Natural killer cell (primary cell): Measurements from ENCODE around the gene TLCD1. TPM values are rescaled to one million over a fixed set of nuclear protein-coding genes. Genes with fewer than 3 reads are reported as not detected.
A peak's percentile ranks its signal among the peaks of the same experiment; 100 is the strongest.
"Not testable (repeated sequence)": the region's sequence is repeated elsewhere in the genome, so short reads cannot be mapped to it uniquely, and the experiment has no call there.

Source experiments
- ATAC-seq, 3 donors: fragments of 150-1000 bp in 2 of 3; fragments of 200-7000 bp in 1 of 3; cut with Tn5 transposase; 1 replicate in 1 of 3; 2 replicates in 2 of 3; pipeline ENCODE4 v1.10.0; 2021; ENCODE audit warnings: mild to moderate bottlenecking in 2 of 3, moderate library complexity in 2 of 3
- DNase-seq, 2 donors: peaks; one replicate each; pipeline versions ENCODE4 v3.0.0 to v3.0.0-alpha.2; 2013 to 2021; ENCODE audit warnings: mixed read lengths in 1 of 2
- H3K27ac ChIP-seq: one replicate; pipeline ENCODE4 v1.5.1; 2013; ENCODE audit warnings: mild to moderate bottlenecking, low read length
- H3K27me3 ChIP-seq: one replicate; pipeline ENCODE4 v1.6.1; 2013; ENCODE audit warnings: low read length; ENCODE audit not compliant: control insufficient read depth, insufficient read depth
- H3K36me3 ChIP-seq: one replicate; pipeline ENCODE4 v1.6.1; 2013; ENCODE audit warnings: low read length; ENCODE audit not compliant: control insufficient read depth, insufficient read depth
- H3K4me1 ChIP-seq: one replicate; pipeline ENCODE4 v1.6.1; 2013; ENCODE audit warnings: low read length; ENCODE audit not compliant: control insufficient read depth, insufficient read depth
- H3K4me3 ChIP-seq: one replicate; pipeline ENCODE4 v1.5.1; 2013; ENCODE audit warnings: low read length
- H3K9me3 ChIP-seq: one replicate; pipeline ENCODE4 v1.6.1; 2013; ENCODE audit warnings: low read length; ENCODE audit not compliant: control insufficient read depth, insufficient read depth
- H3K27ac Mint-ChIP-seq, 2 donors: one replicate each; pipeline ENCODE4 v1.8.0; 2022; ENCODE audit warnings: mild to moderate bottlenecking in 2 of 2, mixed read lengths in 2 of 2, moderate library complexity in 1 of 2
- H3K27me3 Mint-ChIP-seq, 2 donors: one replicate each; pipeline ENCODE4 v1.8.0; 2022; ENCODE audit warnings: low read depth in 2 of 2, mixed read lengths in 2 of 2
- H3K36me3 Mint-ChIP-seq: one replicate; pipeline ENCODE4 v1.8.0; 2022; ENCODE audit warnings: mixed read lengths
- H3K4me1 Mint-ChIP-seq, 2 donors: one replicate each; pipeline ENCODE4 v1.8.0; 2022; ENCODE audit warnings: mixed read lengths in 2 of 2
- H3K4me3 Mint-ChIP-seq: one replicate; pipeline ENCODE4 v1.8.0; 2022; ENCODE audit warnings: mild to moderate bottlenecking, moderate library complexity, mixed read lengths
- H3K9me3 Mint-ChIP-seq, 2 donors: one replicate each; pipeline ENCODE4 v1.8.0; 2022; ENCODE audit warnings: mixed read lengths in 2 of 2
- WGBS: methylation state at CpG from one replicate; pipeline ENCODE4 v1.1.7; 2013; ENCODE audit warnings: missing lambda C conversion rate; ENCODE audit not compliant: insufficient coverage; 5-methylcytosine and 5-hydroxymethylcytosine counted together
- intact Hi-C: fragments of 100-400 bp; cut with micrococcal nuclease; formaldehyde crosslinking; loops from one replicate; pipeline ENCODE4 v1.14.2; 2022
- total RNA-seq, 4 donors: library from RNA; stranded (reverse); fragments of 120-200 nt in 1 of 4; gene quantifications; one replicate each; pipeline versions ENCODE4 v1.2.3 to v1.2.4, GENCODE V29; 2013 to 2022
- TF ChIP-seq, protein P1 (sequence below): fragments of 200-600 bp; IDR thresholded peaks from one replicate; pipeline ENCODE4 v1.8.0; 2022; ENCODE audit warnings: antibody characterized with exemption

Gene TLCD1
- total RNA-seq, 3 donors from 2014 or later (not counting 1 experiment from before 2014, with no cell fraction given) = 1.0 TPM; not detected in 2

DNA sequence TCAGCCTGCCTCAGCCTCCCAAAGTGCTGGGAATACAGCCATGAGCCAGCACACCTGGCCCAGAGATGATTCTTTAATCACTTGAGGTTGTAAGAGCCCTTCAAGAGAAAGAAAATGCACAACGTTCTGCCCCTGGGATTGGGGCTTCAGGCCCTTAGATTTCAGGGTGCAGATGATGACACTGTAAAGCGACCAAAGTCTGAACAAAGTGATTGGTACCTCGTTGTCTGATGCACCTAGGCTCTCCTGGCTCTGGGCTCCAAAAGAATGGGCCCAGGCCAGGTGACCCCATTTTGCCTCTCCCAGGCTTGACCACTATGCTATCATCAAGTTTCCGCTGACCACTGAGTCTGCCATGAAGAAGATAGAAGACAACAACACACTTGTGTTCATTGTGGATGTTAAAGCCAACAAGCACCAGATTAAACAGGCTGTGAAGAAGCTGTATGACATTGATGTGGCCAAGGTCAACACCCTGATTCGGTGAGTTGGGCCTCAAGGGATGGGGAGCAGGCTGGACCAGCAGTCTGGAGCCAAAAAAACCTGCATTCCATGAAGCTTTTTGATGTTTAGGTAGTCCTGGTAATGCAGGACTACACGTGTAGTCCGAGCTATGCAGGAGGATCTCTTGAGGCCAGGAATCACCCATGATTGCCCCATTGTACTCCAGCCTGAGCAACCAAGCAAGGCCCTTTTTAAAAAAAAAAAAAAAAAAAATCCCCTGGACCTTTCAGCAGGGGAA lies 3.4 kb downstream of the TLCD1 start:
- Mint-ChIP-seq H3K27ac (no peak overlapping the region), H3K9me3 (no peaks in the 10 kb centered on the region), H3K4me3 (no peak overlapping the region), H3K36me3 (no peaks in the 10 kb centered on the region), H3K27me3 (peaks cover 0 to 12% of the 10 kb centered on the region in 2 donors), H3K4me1 (peaks cover 46 to 55% of the 10 kb centered on the region in 2 donors)
- H3K9me3 ChIP-seq = no peaks in the 10 kb centered on the region
- intact Hi-C loops = no loop called here
- DNase-seq (no peak), ATAC-seq (no peak)
- no peak overlapping the region for H3K4me3 ChIP-seq
- H3K27ac ChIP-seq = no peak overlapping the region
- peaks cover 63% of the 10 kb centered on the region for H3K4me1 ChIP-seq
- H3K27me3 ChIP-seq = no peaks in the 10 kb centered on the region
- WGBS = 86% methylated on average over 6 of the region's 7 CpGs
- peaks cover 41% of the 10 kb centered on the region for H3K36me3 ChIP-seq
- TF ChIP-seq, protein P1, sequence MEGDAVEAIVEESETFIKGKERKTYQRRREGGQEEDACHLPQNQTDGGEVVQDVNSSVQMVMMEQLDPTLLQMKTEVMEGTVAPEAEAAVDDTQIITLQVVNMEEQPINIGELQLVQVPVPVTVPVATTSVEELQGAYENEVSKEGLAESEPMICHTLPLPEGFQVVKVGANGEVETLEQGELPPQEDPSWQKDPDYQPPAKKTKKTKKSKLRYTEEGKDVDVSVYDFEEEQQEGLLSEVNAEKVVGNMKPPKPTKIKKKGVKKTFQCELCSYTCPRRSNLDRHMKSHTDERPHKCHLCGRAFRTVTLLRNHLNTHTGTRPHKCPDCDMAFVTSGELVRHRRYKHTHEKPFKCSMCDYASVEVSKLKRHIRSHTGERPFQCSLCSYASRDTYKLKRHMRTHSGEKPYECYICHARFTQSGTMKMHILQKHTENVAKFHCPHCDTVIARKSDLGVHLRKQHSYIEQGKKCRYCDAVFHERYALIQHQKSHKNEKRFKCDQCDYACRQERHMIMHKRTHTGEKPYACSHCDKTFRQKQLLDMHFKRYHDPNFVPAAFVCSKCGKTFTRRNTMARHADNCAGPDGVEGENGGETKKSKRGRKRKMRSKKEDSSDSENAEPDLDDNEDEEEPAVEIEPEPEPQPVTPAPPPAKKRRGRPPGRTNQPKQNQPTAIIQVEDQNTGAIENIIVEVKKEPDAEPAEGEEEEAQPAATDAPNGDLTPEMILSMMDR = no peak

DNA sequence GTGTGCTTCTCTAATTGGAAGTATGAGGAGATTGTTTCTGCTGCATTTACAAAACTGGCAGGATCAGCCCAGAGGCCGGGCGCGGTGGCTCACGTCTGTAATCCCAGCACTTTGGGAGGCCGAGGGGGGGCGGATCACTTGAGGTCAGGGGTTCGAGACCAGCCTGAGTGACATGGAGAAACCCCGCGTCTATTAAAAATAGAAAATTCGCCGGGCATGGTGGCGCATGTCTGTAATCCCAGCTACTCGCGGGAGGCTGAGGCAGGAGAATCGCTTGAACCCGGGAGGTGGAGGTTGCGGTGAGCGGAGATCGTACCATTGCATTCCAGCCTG lies 5.1 kb downstream of the TLCD1 start:
- H3K9me3 Mint-ChIP-seq, H3K27ac ChIP-seq, H3K36me3 Mint-ChIP-seq, DNase-seq, H3K9me3 ChIP-seq, ATAC-seq, intact Hi-C loops: not testable (repeated sequence)
- H3K4me3 ChIP-seq = peak overlapping the region; percentile 62
- Mint-ChIP-seq H3K4me3 (peak overlapping the region; percentile 99), H3K27ac (peak overlapping the region; percentile 94 to 96), H3K4me1 (peaks cover 33 to 42% of the 10 kb centered on the region in 2 donors), H3K27me3 (peaks cover 0 to 14% of the 10 kb centered on the region in 2 donors)
- WGBS = 49% methylated on average over 19 of the region's 19 CpGs
- H3K36me3 ChIP-seq = peaks cover 41% of the 10 kb centered on the region
- peaks cover 58% of the 10 kb centered on the region for H3K4me1 ChIP-seq
- H3K27me3 ChIP-seq = peaks cover 11% of the 10 kb centered on the region

GRCh38 chr17:28720247-28720996 lies 5.6 kb downstream of the TLCD1 start:
- ATAC-seq = no peak
- TF ChIP-seq, protein P1 = no peak
- Histone ChIP-seq H3K36me3 (peaks cover 41% of the 10 kb centered on the region), H3K27ac (peak overlapping the region; percentile 73), H3K27me3 (peaks cover 14% of the 10 kb centered on the region), H3K9me3 (no peaks in the 10 kb centered on the region), H3K4me3 (peak overlapping the region; percentile 62), H3K4me1 (peaks cover 52% of the 10 kb centered on the region)
- Mint-ChIP-seq H3K4me3 (peak overlapping the region; percentile 99), H3K27me3 (peaks cover 5 to 18% of the 10 kb centered on the region in 2 donors), H3K36me3 (no peaks in the 10 kb centered on the region), H3K27ac (peak overlapping the region; percentile 94 to 96), H3K9me3 (no peaks in the 10 kb centered on the region), H3K4me1 (peaks cover 29 to 42% of the 10 kb centered on the region in 2 donors)
- DNase-seq = peak in 1 of 2 donors; percentile 62
- intact Hi-C loops = no loop called here
- under 1% methylated on average over 28 of the region's 30 CpGs for WGBS

DNA sequence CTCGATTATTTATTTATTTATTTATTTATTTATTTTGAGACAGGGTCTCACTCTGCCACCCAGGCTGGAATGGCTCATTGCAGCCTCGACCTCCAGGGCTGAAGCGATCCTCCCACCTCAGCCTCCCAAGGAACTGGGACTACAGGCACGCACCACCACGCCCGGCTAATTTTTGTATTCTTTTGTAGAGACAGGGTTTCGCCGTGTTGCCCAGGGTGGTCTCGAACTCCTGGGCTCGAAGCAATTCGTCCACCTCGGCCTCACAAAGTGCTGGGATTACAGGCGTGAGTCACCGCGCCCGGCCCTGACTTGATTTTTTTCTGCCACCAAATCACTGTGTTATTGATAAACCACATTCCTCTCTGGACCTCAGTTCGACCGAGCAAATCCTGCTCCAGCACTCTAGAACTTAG lies 7.0 kb downstream of the TLCD1 start:
- H3K4me1 ChIP-seq = peaks cover 48% of the 10 kb centered on the region
- ATAC-seq (no peak), DNase-seq (no peak)
- H3K27me3 ChIP-seq = peaks cover 14% of the 10 kb centered on the region
- TF ChIP-seq, protein P1 = no peak
- Mint-ChIP-seq H3K4me3 (peak overlapping the region; percentile 99), H3K4me1 (peaks cover 17 to 36% of the 10 kb centered on the region in 2 donors), H3K27ac (peak overlapping the region; percentile 94 to 96), H3K9me3 (no peaks in the 10 kb centered on the region), H3K36me3 (no peaks in the 10 kb centered on the region), H3K27me3 (peaks cover 15 to 28% of the 10 kb centered on the region in 2 donors)
- H3K27ac ChIP-seq = peak overlapping the region; percentile 73
- peaks cover 32% of the 10 kb centered on the region for H3K36me3 ChIP-seq
- H3K4me3 ChIP-seq = peak overlapping the region; percentile 62
- intact Hi-C loops = loop anchor here (1.0 to 10.0 kb wide), 6 partner anchors 9 to 384 kb away; partner anchors contain the start of genes BLTP2, IFT20, NEK8 and PHF12
- no peaks in the 10 kb centered on the region for H3K9me3 ChIP-seq
- WGBS = 52% methylated on average over 17 of the region's 18 CpGs
